Nephron progenitor cell (in vitro differentiated cells): ENCODE results near the gene BARX2.
A peak's percentile ranks its signal among the peaks of the same experiment; 100 is the strongest.

ENCODE experiments used
- DNase-seq: peaks from one replicate; pipeline ENCODE4 v3.0.0; 2021
- H3K27ac Mint-ChIP-seq: 2 replicates; pipeline ENCODE4 v1.8.0; 2021; ENCODE audit warnings: mild to moderate bottlenecking, moderate library complexity, mixed read lengths
- H3K27me3 Mint-ChIP-seq: 2 replicates; pipeline ENCODE4 v1.8.0; 2021; ENCODE audit warnings: mild to moderate bottlenecking, low read depth, mixed read lengths; ENCODE audit not compliant: poor library complexity
- H3K36me3 Mint-ChIP-seq: 2 replicates; pipeline ENCODE4 v1.8.0; 2021; ENCODE audit warnings: low read depth, mixed read lengths
- H3K4me1 Mint-ChIP-seq: 2 replicates; pipeline ENCODE4 v1.8.0; 2021; ENCODE audit warnings: mixed read lengths
- H3K4me3 Mint-ChIP-seq: 2 replicates; pipeline ENCODE4 v1.8.0; 2021; ENCODE audit warnings: mild to moderate bottlenecking, moderate library complexity, mixed read lengths
- H3K9me3 Mint-ChIP-seq: 2 replicates; pipeline ENCODE4 v1.8.0; 2021; ENCODE audit warnings: mild to moderate bottlenecking, moderate library complexity, mixed read lengths
- TF ChIP-seq, protein P1 (sequence below): fragments of 200-600 bp; sonication (generic); IDR thresholded peaks from 2 replicates; pipeline ENCODE4 v1.5.0; 2021; ENCODE audit warnings: antibody characterized with exemption

The BARX2 gene

DNA sequence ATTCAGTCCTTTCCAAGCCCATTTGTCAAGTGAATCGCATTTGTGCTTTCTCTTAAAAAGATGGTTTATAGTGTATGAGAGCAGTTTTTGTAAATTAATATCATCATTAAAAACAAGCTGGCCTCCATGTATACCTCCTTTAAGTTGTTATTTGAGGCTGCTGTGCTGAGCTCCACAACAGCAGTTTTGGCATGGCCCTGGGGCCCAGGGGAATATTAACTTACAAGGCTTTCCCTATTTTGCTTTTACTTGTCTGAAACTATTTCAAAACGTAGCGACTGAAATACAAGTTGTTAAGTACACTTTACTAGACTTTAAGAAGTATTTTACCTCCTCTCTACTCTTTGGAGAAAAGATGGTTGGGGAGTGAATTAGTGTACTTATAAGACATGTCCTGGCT lies 4.9 kb upstream of the BARX2 start:
- Mint-ChIP-seq H3K4me3 (no peak overlapping the region), H3K4me1 (peaks cover 41% of the 10 kb centered on the region), H3K27me3 (peaks cover 98% of the 10 kb centered on the region), H3K36me3 (no peaks in the 10 kb centered on the region), H3K27ac (no peak overlapping the region), H3K9me3 (no peaks in the 10 kb centered on the region)
- DNase-seq: no peak
- TF ChIP-seq, protein P1, sequence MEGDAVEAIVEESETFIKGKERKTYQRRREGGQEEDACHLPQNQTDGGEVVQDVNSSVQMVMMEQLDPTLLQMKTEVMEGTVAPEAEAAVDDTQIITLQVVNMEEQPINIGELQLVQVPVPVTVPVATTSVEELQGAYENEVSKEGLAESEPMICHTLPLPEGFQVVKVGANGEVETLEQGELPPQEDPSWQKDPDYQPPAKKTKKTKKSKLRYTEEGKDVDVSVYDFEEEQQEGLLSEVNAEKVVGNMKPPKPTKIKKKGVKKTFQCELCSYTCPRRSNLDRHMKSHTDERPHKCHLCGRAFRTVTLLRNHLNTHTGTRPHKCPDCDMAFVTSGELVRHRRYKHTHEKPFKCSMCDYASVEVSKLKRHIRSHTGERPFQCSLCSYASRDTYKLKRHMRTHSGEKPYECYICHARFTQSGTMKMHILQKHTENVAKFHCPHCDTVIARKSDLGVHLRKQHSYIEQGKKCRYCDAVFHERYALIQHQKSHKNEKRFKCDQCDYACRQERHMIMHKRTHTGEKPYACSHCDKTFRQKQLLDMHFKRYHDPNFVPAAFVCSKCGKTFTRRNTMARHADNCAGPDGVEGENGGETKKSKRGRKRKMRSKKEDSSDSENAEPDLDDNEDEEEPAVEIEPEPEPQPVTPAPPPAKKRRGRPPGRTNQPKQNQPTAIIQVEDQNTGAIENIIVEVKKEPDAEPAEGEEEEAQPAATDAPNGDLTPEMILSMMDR: no peak

DNA sequence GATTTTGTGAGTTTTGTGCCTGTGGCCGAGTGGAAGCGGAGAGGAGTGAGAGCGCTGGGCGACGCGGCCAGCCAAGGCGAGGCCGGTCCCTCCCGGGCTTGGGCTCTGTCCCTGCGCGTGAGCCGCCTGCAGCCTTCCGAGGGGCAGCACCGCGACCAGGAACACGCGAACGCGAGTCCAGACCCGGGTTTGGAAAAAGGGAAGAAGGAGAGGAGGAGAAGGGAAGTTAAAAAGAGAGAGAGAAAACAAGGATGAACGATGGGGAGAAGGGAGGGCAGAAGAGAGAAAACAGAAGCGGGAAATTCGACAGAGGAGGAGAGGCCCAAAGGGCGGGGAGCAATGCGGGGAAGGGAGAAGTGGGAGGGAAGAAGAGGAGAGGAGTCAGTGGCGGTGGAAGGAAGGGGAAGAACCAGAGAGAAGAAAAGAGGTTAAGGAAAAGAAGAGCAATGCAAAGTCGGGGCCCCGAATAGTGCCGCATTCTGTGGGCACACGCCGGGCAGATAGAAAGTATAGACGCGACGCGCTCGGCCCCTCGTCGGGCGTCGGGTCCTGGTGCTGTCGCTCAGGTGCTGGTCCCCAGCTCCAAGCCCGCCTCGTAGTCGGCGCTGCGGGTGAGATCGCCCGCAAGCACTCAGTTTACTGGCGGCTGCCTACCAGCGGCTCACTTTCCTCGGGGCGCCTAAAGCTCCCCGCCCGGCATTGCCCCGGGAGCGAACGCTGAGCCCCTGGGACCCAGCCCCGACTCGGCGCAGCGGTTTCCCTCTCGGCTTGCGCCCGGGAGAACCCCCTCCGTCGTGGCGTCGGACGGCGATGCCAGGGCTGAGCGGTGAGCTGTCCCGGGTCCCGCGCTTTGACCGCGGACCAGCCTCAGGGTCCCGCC lies 2.8 kb upstream of the BARX2 start:
- H3K9me3 Mint-ChIP-seq: no peaks in the 10 kb centered on the region
- H3K36me3 Mint-ChIP-seq: no peaks in the 10 kb centered on the region
- no peak overlapping the region for H3K27ac Mint-ChIP-seq
- H3K4me3 Mint-ChIP-seq: peak overlapping the region; percentile 78
- H3K27me3 Mint-ChIP-seq: peaks cover 93% of the 10 kb centered on the region
- peaks cover 58% of the 10 kb centered on the region for H3K4me1 Mint-ChIP-seq
- peak; percentile 52 for DNase-seq
- TF ChIP-seq, protein P1: no peak

DNA sequence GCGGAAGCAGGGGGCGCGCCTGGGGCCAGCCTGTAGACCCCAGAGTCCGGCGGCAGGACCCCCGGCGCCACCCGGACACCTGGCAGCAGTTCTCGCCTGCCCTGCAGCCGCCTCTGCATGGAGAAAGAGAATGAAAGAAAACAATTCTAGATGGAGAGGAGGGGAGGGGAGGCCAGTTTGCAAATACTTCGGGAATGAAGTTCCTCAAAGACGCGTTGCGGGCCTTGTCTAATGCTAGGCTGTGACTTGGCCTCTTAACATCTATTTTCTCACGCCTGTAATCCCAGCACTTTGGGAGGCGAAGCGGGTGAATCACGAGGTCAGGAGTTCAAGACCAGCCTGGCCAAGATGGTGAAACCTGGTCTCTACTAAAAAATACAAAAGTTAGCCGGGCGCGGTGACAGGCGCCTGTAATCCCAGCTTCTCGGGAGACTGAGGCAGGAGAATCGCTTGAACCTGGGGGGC lies 2.1 kb upstream of the BARX2 start:
- Mint-ChIP-seq H3K4me3 (peak overlapping the region; percentile 71), H3K9me3 (no peaks in the 10 kb centered on the region), H3K27ac (no peak overlapping the region), H3K4me1 (peaks cover 57% of the 10 kb centered on the region), H3K27me3 (peaks cover 93% of the 10 kb centered on the region), H3K36me3 (no peaks in the 10 kb centered on the region)
- DNase-seq: no peak
- TF ChIP-seq, protein P1: no peak

DNA sequence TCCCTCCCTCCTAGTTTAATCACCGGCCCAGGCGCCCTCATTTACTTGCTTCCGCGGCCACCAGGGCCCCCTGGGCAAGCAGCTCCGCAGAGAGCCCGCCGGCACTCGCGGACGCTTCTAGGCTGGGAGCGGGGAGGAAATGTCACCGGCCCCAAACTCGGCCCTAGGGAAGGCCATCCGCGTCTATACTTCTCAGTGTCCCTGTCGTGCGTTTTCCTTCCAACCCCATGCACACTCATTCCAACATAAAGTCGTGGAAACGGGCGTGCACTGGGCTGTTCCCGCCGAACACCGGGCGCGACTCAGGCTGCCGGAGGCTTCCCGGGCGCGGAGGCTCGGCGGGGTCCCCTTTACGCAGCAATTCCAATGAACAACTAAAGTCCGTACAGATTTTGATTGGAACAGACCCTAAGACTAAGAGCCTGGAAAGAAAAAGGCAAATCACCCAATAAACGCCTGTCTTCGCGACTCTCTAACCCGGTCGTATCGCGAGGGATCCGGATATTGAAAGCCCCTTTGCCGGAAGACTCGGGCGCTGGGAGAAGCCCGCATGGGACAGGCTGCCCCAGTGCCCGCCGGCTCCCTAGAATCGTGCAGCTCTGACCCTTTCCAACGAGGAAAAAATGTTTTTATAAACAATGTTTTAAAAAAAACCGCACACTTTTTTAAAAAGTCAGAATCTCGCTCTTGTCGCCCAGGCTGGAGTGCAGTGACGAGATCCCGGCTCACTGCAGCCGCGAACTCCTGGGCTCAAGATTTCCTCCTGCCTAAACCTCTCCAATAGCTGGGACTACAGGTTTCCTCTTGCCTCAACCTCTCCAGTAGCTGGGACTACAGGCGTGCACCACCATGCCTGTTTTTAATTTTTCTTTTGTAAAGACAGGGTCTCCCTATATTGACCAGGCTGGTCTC lies 1.3 kb upstream of the BARX2 start:
- Mint-ChIP-seq H3K4me1 (peaks cover 49% of the 10 kb centered on the region), H3K9me3 (no peaks in the 10 kb centered on the region), H3K27me3 (peaks cover 92% of the 10 kb centered on the region), H3K27ac (no peak overlapping the region), H3K36me3 (no peaks in the 10 kb centered on the region), H3K4me3 (peak overlapping the region; percentile 81)
- DNase-seq: peak; percentile 42
- TF ChIP-seq, protein P1: no peak

DNA sequence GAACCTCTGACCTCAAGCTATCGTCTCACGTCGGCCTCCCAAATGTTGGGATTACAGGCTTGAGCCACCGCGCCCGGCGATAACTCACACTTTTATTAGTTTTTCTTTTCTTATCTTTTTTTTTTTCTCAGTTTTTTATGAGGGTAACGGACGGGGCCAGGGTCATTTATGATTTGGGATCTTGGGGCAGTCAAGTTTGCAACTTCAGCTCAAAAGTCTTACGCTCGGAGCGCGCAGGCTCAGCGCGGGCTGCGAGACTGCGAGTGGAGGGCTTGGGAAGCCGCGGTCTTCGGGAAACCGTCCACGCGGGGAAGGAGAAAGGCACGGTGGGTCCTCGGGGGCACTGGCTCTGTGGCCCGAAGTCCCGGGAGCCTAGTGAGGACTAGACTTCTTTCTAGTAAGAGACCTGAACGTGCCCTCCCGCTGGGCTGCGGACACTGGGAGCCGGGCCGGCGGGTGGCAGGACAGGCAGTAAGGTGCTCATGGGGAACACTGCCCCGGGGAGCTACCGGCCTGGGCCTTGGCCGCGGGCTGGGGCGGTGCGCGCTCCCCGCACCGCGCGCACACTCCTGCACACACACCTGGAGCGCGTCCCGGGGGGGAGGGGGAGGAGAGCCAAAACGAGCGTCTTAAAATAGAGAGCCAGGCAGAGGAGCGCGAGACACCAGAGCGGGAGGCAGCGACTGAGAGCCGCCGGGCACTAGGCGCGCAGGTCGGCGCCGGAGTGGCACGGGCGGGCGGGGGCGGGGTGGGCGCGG lies 476 bp upstream of the BARX2 start:
- Mint-ChIP-seq H3K36me3 (no peaks in the 10 kb centered on the region), H3K27ac (no peak overlapping the region), H3K4me1 (peaks cover 41% of the 10 kb centered on the region), H3K4me3 (peak overlapping the region; percentile 81), H3K27me3 (peaks cover 86% of the 10 kb centered on the region), H3K9me3 (no peaks in the 10 kb centered on the region)
- peak; percentile 54 for DNase-seq
- TF ChIP-seq, protein P1: no peak
